ENCODE measurements around the gene AGBL1. TPM values are rescaled to one million over a fixed set of nuclear protein-coding genes. Genes with fewer than 3 reads are reported as not detected.

AGBL1 gene
- total RNA-seq, 1 experiment from 2014 or later, result not detected

DNA sequence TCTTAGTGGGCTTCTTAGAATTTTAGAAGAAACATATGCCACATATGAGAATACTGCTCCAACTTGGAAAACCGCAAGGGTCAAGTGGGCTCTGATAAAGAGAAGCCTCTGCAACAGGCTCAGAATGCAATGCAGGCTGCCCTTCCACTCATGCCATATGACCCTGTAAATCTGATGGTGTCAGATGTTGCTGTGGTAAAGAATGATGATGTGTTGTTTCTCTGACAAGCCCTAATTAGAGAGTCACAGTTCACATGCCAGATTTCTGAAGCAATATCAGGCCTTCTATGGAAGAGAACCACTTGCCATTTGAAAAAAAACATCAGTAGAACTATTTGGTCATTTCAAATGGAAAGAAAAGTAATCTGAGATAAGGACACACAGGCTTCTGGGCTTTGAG, 749.6 kb downstream of the AGBL1 start:
- Histone ChIP-seq H2AFZ (ENCODE audit: low read length) (no peak overlapping the region), H3K18ac (ENCODE audit: insufficient read length, low read depth, low read length) (no peak overlapping the region), H2AK5ac (ENCODE audit: insufficient read length, low read length) (no peak overlapping the region), H3K4me1 (ENCODE audit: insufficient read depth, low read length) (no peaks in the 10 kb centered on the region), H3K9ac (ENCODE audit: extremely low read depth, insufficient read length, low read length) (no peak overlapping the region), H2BK120ac (ENCODE audit: low read depth, low read length, poor library complexity, severe bottlenecking) (no peak overlapping the region), H3K4me2 (ENCODE audit: insufficient read depth, insufficient read length, low read length) (no peak overlapping the region), H3K23me2 (ENCODE audit: insufficient read length, low read depth, low read length, poor library complexity, severe bottlenecking) (no peaks in the 10 kb centered on the region), H3K27me3 (ENCODE audit: insufficient read depth, low read length) (no peaks in the 10 kb centered on the region), H3K23ac (ENCODE audit: insufficient read length, low read depth, low read length) (no peak overlapping the region), H3K4ac (ENCODE audit: low read depth, low read length) (no peak overlapping the region), H3K9me3 (ENCODE audit: control insufficient read depth, low read depth, low read length) (no peaks in the 10 kb centered on the region), H4K20me1 (ENCODE audit: control insufficient read depth, insufficient read depth, insufficient read length) (no peaks in the 10 kb centered on the region), H4K5ac (ENCODE audit: insufficient read length, low read depth, low read length) (no peak overlapping the region), H4K91ac (ENCODE audit: insufficient read length, low read depth, low read length) (no peak overlapping the region), H2BK15ac (ENCODE audit: low read depth, low read length) (no peak overlapping the region), H3K14ac (ENCODE audit: insufficient read depth, low read length) (no peak overlapping the region), H2BK20ac (ENCODE audit: low read depth, low read length, poor library complexity, severe bottlenecking) (no peak overlapping the region), H3T11ph (ENCODE audit: low read length) (no peak overlapping the region), H2BK5ac (ENCODE audit: insufficient read length, low read length) (no peak overlapping the region), H3K27ac (ENCODE audit: insufficient read length, low read depth, low read length) (no peak overlapping the region), H3K79me2 (ENCODE audit: insufficient read depth, low read length) (no peaks in the 10 kb centered on the region), H2BK12ac (ENCODE audit: insufficient read length, low read depth, low read length) (no peak overlapping the region), H4K8ac (replicated peaks; ENCODE audit: insufficient read length, low read depth, low read length) (no peak overlapping the region), H3K56ac (ENCODE audit: insufficient read length, low read depth, low read length) (no peak overlapping the region), H3K79me1 (ENCODE audit: insufficient read depth, low read depth, low read length, poor library complexity, severe bottlenecking) (no peaks in the 10 kb centered on the region)
- no peak overlapping the region for H3K4me3 Mint-ChIP-seq
- H3K27ac Mint-ChIP-seq, result no peak overlapping the region
- DNase-seq, result no peak
- WGBS (ENCODE audit: extremely low coverage, insufficient read length, low lambda C conversion rate), result no CpG with 5 or more reads among the region's 1 CpG
- H3K27me3 Mint-ChIP-seq (ENCODE audit: low read depth), result no peaks in the 10 kb centered on the region
- peaks cover 3 to 6% of the 10 kb centered on the region in 2 experiments; a peak in 3 of 5 replicates for H3K9me3 Mint-ChIP-seq
- TF ChIP-seq, protein P1, sequence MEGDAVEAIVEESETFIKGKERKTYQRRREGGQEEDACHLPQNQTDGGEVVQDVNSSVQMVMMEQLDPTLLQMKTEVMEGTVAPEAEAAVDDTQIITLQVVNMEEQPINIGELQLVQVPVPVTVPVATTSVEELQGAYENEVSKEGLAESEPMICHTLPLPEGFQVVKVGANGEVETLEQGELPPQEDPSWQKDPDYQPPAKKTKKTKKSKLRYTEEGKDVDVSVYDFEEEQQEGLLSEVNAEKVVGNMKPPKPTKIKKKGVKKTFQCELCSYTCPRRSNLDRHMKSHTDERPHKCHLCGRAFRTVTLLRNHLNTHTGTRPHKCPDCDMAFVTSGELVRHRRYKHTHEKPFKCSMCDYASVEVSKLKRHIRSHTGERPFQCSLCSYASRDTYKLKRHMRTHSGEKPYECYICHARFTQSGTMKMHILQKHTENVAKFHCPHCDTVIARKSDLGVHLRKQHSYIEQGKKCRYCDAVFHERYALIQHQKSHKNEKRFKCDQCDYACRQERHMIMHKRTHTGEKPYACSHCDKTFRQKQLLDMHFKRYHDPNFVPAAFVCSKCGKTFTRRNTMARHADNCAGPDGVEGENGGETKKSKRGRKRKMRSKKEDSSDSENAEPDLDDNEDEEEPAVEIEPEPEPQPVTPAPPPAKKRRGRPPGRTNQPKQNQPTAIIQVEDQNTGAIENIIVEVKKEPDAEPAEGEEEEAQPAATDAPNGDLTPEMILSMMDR (conservative IDR thresholded peaks at IDR 0.05), result no peak
- H3K4me1 Mint-ChIP-seq, result 0 out of 4 replicates have a peak, but pooled peaks cover 4 to 5% of the 10 kb centered on the region in 2 experiments
- H3K36me3 Mint-ChIP-seq (ENCODE audit: insufficient read depth in 1 of 3, low read depth in 3 of 3), result no peaks in the 10 kb centered on the region; a peak in 1 of 7 replicates

All from H9 (cell line).